HG02884 (cell line): ENCODE data around the gene ZBTB16.

ENCODE experiments used
- ATAC-seq: cut with Tn5 transposase; IDR thresholded peaks from one replicate; pipeline ENCODE4 v1.9.1; 2021; ENCODE audit warnings: mild to moderate bottlenecking, moderate library complexity; ENCODE audit not compliant: unreplicated experiment

Gene ZBTB16

DNA sequence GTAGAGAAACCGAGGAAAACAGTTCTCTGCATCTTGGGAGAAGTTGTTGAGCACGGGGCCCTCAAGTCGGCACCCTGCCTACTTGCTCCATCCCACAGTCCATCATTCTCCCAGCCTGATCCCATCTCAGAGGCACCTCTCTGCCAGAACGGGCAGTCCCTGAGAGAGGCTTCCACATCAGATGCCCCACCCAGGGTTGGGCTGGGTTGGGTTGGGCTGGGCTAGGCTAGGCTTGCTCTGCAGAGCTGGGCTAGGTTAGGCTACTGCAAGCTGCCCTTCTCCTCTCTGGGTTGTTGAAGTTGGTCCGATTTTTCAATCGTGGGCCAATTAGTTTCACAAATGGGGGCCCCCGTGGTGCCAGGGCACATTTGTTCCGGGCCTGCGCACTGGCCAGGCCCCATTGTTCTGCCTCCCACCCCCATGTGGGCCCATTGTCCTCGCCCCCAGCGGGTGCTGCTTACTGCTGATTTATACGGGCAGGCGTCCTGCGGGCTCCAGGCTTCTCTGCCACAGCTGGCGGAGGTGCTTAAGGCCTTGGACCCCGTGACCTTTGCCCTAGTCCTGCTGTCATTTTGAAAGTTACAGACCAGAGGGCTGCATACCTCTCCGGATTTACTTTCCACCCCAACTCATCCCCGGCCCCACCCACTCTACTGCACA is 173.0 kb downstream of the ZBTB16 start:
- ATAC-seq = no peak

GRCh38 chr11:114233755-114234154 is 174.2 kb downstream of the ZBTB16 start:
- ATAC-seq = no peak

GRCh38 chr11:114236829-114237228 is 177.3 kb downstream of the ZBTB16 start:
- ATAC-seq = no peak

DNA sequence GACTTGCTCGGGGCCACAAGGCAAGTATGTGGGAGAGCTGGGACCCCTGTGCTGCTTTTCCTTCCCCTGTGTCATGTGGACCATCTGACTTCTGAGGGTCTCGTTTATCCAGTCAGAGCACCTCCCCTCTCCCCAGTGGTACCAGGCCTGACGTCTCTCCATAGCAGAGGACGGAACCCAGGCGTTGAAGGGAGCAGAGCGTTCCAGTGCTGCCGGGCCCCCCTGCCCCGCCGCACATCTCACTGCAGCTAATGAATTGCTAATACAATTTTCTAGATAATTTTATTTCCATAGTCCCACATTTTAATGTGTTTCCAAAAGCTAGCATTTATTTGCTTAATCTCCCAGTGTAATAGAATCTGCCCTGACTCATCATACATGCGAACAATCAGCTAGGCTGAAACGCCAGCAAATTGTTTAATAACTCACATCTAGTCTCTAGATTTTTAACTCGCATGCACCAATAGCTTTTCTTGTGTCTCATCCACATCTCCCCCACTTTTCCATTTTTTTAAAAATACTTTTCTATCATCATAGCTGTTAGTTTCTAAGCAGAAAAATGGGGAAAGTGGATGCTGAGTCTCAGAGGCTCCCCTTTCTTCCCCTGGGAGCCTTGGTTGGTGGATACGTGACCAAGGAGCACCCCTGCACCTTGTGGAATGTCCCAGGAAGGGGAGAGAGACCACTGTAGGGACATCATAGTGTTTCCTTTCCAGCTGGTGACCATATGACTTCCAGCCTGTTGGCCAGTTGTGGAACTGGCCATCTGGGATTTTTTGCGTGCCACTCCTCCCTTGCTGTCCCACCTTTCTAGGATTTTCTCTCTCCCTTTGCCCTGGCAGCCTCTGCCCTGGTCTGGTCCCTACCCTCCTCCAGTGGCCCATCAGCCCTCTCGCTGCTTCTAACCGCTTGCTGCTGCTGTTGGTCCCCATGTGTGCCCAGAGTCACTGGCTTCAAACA is 178.1 kb downstream of the ZBTB16 start:
- no peak for ATAC-seq

DNA sequence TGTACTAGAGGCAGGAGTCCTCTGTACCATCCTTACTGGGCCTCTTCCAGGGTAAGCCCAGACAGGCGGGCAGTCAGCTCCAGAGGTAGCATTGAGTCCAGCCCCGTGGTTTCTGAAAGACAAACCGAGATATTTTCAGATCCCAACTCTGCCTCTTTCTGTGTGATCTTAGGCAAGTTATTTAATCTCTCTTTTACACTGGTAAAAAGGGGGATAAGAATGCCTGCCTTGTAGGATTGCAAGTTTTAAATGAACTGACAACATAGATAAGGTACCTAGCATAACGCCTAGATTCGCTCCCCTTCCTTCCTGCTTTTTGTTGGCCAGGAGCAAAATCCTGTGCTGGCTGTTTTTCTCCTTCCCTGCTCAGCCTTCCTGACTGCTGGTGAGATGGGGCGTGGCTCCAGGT is 180.2 kb downstream of the ZBTB16 start:
- ATAC-seq = no peak

DNA sequence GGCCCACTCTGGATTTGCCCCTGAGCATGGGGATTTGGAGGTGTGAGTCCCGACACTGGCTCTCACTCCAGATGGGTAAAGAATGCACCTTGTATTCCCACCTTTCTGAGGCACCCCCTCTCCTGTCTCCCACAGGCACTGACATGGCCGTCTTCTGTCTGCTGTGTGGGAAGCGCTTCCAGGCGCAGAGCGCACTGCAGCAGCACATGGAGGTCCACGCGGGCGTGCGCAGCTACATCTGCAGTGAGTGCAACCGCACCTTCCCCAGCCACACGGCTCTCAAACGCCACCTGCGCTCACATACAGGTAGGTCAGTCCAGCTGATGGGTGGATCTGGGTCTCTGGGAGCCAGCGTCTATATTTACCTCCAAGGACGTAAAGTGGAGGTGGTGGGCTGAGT is 182.5 kb downstream of the ZBTB16 start:
- ATAC-seq = no peak

DNA sequence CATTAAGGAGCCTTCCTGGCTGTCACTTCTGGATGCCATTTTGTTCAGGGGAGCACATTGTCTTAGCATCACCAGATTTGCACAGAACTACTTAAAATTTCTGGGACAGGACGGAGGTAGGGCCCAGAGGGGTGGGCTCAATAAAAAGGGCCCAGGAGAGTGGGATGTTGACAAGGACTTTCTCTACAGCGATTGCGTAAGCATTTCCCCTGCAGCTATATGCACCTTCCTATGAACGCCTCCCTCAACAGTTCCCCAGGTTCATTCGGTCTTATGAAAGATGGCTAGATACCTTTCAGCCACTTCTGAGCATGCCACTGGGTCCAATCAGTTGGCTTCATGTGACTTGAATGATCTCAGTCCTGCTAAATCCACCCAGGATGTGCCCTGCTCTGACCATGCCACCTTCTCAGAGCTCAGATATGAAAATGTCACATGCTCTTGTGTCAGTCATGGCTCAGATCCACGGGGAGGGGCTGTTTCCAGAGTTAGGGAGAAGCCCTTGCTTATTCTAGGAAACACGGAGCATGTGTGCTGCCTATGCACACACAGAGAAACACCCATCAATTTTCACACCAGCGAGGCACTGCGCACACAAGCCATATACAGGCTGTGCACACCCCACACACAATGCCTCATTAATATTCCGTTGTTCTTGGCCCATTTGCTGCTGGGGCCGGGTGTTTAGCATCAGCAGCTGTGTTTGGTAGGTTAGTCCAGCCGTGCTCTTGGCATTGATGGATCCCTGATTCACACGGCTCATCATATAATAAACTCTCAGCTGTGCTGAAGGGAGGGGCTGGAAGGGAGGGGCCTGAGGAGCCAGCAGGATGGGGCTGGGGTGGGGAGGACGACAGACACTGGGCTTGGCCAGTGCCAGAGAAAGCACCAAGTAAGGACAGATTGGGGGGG is 184.2 kb downstream of the ZBTB16 start:
- no peak for ATAC-seq

DNA sequence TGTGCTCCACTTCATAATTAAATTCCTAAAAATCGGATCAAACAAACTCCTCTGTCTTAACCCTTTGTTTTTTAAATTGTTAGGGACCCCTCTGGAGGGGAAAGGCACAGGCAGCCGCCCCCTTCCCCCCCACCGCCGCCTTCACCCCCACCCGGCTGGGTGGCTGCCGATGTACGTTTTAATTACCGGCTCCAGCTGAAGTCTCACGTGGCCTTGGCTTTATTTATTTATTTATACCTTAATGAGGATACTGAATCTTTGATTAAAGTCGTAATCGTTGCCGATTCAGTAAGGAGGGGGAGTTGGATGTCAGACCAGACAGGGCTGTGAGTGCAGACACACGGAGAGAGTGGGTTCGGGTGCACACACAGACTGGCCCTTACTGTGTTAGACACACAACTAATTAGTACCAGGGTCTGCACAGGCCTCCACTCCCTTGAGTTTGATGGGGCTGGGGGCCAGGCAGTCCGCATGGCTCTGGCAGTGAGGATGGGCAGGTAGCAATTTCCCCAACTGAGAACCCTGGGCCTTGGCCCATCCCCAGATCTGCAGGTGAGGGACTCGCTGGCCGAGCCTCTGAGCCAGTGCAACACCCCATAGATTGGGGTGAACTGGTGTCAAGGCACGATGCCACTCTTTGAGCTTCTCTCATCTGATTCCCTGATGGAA is 185.3 kb downstream of the ZBTB16 start:
- ATAC-seq = no peak

DNA sequence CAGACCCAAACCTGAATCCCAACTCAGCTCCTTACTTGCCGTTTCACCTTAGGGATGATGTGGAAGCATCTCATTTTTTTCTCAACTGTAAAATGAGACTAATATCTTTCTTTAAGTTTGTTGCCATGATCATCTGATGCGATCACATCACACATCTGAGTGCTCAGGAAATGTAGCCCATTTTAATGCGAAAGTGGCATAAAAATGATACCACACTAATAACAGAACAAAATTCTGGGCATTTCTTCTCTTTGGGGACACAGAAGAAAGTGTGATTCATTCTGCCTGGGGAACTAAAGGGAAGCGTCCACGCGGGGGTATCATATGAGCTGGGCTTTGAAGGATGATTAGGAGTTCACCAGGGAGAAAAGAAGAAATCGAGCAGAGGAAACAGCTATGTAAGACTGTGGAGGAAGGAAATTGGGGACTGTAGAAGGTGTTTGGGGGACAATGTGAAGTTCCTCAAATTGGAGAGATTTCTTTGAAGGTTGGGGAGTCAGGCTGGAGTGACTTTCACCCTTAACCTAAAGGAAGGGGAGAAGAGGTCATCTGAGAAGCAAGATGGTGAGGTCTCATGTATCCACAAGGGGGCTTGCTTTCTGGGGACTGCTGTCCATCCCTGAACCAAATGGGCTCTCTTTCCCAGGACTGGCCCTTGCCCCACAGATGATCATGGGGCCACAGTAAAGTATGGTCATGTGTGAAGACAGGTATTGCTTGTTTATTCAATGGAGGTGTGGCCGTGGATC is 187.0 kb downstream of the ZBTB16 start:
- ATAC-seq = no peak

GRCh38 chr11:114247070-114247789 is 187.7 kb downstream of the ZBTB16 start:
- no peak for ATAC-seq

DNA sequence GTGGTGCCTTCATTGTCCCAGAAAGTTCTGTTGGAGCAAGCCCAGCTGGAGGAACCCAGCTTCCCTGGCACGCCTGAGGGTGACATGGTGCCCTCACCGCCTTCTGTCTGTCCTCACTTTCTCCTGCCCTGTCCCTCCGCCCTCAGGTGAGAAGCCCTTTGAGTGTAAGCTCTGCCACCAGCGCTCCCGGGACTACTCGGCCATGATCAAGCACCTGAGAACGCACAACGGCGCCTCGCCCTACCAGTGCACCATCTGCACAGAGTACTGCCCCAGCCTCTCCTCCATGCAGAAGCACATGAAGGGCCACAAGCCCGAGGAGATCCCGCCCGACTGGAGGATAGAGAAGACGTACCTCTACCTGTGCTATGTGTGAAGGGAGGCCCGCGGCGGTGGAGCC is 190.7 kb downstream of the ZBTB16 start:
- no peak for ATAC-seq

GRCh38 chr11:114250993-114251814 is 191.7 kb downstream of the ZBTB16 start:
- no peak for ATAC-seq

GRCh38 chr11:114251815-114252337 is 192.4 kb downstream of the ZBTB16 start:
- ATAC-seq = no peak

GRCh38 chr11:114252767-114253166 is 193.3 kb downstream of the ZBTB16 start:
- no peak for ATAC-seq

- ATAC-seq = no peak
Observed at GRCh38 chr11:114253771-114254170, 194.3 kb downstream of the ZBTB16 start.

- ATAC-seq = no peak
Observed at GRCh38 chr11:114254571-114255146, 195.1 kb downstream of the ZBTB16 start.

- ATAC-seq = no peak
Observed at GRCh38 chr11:114255289-114255688, 195.8 kb downstream of the ZBTB16 start.
